Pancreas (tissue), 10 donors: Measurements from ENCODE around the gene BCL2L14. TPM values are rescaled to one million over a fixed set of nuclear protein-coding genes. Genes with fewer than 3 reads are reported as not detected.

Experiments
- ATAC-seq, 4 donors: fragments of 200-7000 bp; cut with Tn5 transposase; one replicate each; pipeline versions ENCODE4 v1.8.0 to v1.9.1; 2020; ENCODE audit warnings: mild to moderate bottlenecking in 4 of 4, moderate library complexity in 4 of 4
- DNase-seq, 6 donors: peaks; one replicate each; pipeline ENCODE4 v3.0.0-alpha.2; 2020
- FAIRE-seq: peaks from 2 replicates; lab custom pipeline; 2012; peaks lifted over from hg19 to GRCh38; lab: Jason Lieb, UNC
- H3K27ac ChIP-seq, 4 donors: fragments of 200-600 bp; sonication (generic); 1 replicate in 3 of 4; 2 replicates in 1 of 4; pipeline versions ENCODE4 v1.5.0 to v1.8.0; 2020
- H3K27me3 ChIP-seq, 4 donors: fragments of 200-600 bp; one replicate each; pipeline ENCODE4 v1.8.0; 2021
- H3K36me3 ChIP-seq, 3 donors: fragments of 200-600 bp; sonication (generic) in 1 of 3; one replicate each; pipeline versions ENCODE4 v1.5.0 to v1.8.0; 2020 to 2021
- H3K4me1 ChIP-seq, 3 donors: fragments of 200-600 bp; one replicate each; pipeline ENCODE4 v1.8.0; 2021
- H3K4me3 ChIP-seq, 4 donors: fragments of 200-600 bp; sonication (generic) in 2 of 4; one replicate each; pipeline versions ENCODE4 v1.5.0 to v1.8.0; 2020 to 2021
- H3K9me3 ChIP-seq, 4 donors: fragments of 200-600 bp; one replicate each; pipeline ENCODE4 v1.8.0; 2021
- WGBS, 2 donors: extraction: QIAGEN DNeasy Blood & Tissue Kit; methylation state at CpG; one replicate each; pipeline ENCODE4 v1.1.7; 2013; 5-methylcytosine and 5-hydroxymethylcytosine counted together
- intact Hi-C, 3 donors: fragments of 100-400 bp; cut with DNase I; formaldehyde crosslinking; loops; one replicate each; pipeline versions ENCODE4 v1.11.1 to v1.14.2; 2022
- polyA plus RNA-seq, 2 donors: library from polyadenylated mRNA; stranded (reverse); fragments of 200-250 nt; gene quantifications; one replicate each; pipeline ENCODE4 v1.2.3, GENCODE V29; 2013
- total RNA-seq, 6 donors: library from RNA; stranded (reverse); fragmentation: NEBNext Ultra II Directional in 4 of 6; extraction: Animal tissue kit (Norgen Biotek cat#: 25700) in 4 of 6; gene quantifications; one replicate each; pipeline versions ENCODE4 v1.2.1 to v1.2.4, GENCODE V29; 2021 to 2023
- TF ChIP-seq, protein P1 (sequence below), 4 donors: fragments of 200-600 bp; sonication (generic) in 3 of 4; IDR thresholded peaks; one replicate each; pipeline versions ENCODE4 v1.5.0 to v1.8.0; 2021; ENCODE audit warnings: antibody characterized with exemption in 4 of 4
- donor health status: healthy with polysubstance abuse.
- donor health status: DM: no; HTN: no; CAD: no; lungs with moderate emphysema.
- donor health status: DM: no; HTN: no; CAD: no.
- donor health status: control.
- donor health status: control.
- donor health status: Bipolar disorder and iron deficiency.
- donor health status: DM: yes; HTN: yes; CAD: no.
- donor health status: DM: no; HTN: no; CAD: no.
- donor health status: DM: no; HTN: no; CAD: no.
- donor health status: DM: yes; HTN: yes; CAD: no.

The BCL2L14 gene
- total and polyA plus RNA-seq, 8 donors: 2.0 to 5.4 (median 4.1) TPM

DNA sequence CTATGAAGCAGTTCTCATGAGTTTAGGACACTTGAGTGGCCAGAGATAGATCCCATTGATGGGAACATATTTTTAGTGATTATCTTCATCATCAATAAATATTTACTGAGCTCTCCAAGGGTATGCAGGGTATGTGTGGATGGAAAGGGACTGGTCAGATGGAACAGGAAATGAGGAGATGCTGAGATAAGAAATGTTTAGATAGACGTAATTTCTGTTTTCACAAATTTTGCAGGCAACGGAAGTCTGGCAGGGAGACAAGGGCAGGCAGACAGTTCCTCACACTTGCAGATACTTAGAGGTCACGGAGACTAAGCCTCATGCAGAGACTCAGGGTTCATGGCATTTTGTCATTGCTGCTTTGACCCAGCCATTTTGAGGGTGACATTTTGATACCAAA is 24.3 kb downstream of the BCL2L14 start:
- Histone ChIP-seq H3K4me1 (no peaks in the 10 kb centered on the region), H3K9me3 (no peaks in the 10 kb centered on the region), H3K4me3 (no peak overlapping the region), H3K27me3 (no peaks in the 10 kb centered on the region), H3K27ac (no peak overlapping the region), H3K36me3 (no peaks in the 10 kb centered on the region)
- ATAC-seq: no peak
- 69% methylated on average over 3 of the region's 3 CpGs for WGBS, 2 donors
- TF ChIP-seq, protein P1, sequence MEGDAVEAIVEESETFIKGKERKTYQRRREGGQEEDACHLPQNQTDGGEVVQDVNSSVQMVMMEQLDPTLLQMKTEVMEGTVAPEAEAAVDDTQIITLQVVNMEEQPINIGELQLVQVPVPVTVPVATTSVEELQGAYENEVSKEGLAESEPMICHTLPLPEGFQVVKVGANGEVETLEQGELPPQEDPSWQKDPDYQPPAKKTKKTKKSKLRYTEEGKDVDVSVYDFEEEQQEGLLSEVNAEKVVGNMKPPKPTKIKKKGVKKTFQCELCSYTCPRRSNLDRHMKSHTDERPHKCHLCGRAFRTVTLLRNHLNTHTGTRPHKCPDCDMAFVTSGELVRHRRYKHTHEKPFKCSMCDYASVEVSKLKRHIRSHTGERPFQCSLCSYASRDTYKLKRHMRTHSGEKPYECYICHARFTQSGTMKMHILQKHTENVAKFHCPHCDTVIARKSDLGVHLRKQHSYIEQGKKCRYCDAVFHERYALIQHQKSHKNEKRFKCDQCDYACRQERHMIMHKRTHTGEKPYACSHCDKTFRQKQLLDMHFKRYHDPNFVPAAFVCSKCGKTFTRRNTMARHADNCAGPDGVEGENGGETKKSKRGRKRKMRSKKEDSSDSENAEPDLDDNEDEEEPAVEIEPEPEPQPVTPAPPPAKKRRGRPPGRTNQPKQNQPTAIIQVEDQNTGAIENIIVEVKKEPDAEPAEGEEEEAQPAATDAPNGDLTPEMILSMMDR (IDR thresholded peaks at IDR 0.05): no peak
- FAIRE-seq: no peak
- no peak for DNase-seq
- intact Hi-C loops: no loop called here

DNA sequence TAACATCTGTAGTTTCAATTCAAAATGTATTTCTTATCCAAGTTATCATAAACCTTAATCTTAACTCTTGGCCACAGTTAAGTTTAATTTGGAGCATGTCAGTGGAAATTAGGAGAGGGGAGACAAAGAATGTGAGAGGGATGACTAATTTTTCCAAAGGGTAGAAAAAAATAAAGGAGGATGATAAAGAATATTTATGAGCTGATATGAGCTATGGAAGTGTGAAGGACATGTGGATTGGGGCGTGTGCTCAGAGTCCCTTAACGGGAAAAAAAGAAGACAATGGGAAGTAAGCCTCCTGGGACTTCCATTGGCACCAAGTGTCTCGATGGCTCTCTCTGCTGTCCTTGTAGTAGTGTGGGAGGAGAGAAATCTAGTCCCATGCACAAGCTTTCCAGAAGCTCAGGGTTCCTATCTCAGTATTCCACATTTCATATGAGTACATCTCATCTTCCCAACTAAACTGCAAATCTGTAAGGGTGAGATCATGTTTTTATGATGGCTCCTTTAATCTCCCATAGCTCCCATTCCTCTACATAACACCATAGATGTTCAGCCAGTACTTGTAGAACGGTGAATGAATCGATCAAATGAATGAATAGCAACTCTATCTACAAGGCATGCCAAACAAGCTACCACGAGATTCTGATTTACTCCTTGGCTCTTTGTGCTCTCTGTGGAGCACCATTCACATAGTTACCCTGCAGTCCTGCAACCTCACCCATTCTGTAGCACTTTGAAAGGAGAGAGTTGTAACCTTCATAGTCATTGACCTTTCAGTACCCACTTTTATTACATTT is 27.4 kb downstream of the BCL2L14 start:
- H3K9me3 ChIP-seq: no peaks in the 10 kb centered on the region
- H3K4me3 ChIP-seq: no peak overlapping the region
- WGBS, 2 donors: 78 to 86% methylated on average over 6 of the region's 6 CpGs
- FAIRE-seq (no peak), DNase-seq (no peak), ATAC-seq (no peak)
- TF ChIP-seq, protein P1 (IDR thresholded peaks at IDR 0.05): no peak
- no peak overlapping the region for H3K27ac ChIP-seq
- no peaks in the 10 kb centered on the region for H3K27me3 ChIP-seq
- H3K36me3 ChIP-seq: no peaks in the 10 kb centered on the region
- H3K4me1 ChIP-seq: no peaks in the 10 kb centered on the region
- intact Hi-C loops: no loop called here

DNA sequence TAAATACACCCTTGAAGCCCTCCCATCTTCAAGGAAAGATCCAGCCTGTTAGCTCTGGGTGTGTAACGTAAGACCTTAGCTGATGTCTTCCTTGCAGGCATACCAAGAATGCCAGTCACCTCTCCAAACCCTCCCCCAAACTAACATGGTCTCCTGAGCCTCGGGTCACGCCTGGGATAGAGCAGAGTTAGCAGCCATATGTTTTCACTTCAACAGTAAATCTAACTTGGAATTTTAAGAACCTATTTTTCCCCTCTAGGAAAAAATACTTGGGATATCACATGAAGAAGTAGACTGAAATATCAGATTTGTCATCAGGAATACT is 27.9 kb downstream of the BCL2L14 start:
- FAIRE-seq: no peak
- no peak overlapping the region for H3K27ac ChIP-seq
- 93 to 96% methylated on average over 3 of the region's 3 CpGs for WGBS, 2 donors
- H3K36me3 ChIP-seq: no peaks in the 10 kb centered on the region
- no peaks in the 10 kb centered on the region for H3K27me3 ChIP-seq
- intact Hi-C loops: no loop called here
- H3K4me1 ChIP-seq: no peaks in the 10 kb centered on the region
- DNase-seq: no peak
- no peak for ATAC-seq
- H3K9me3 ChIP-seq: no peaks in the 10 kb centered on the region
- TF ChIP-seq, protein P1 (IDR thresholded peaks at IDR 0.05): no peak
- H3K4me3 ChIP-seq: no peak overlapping the region

DNA sequence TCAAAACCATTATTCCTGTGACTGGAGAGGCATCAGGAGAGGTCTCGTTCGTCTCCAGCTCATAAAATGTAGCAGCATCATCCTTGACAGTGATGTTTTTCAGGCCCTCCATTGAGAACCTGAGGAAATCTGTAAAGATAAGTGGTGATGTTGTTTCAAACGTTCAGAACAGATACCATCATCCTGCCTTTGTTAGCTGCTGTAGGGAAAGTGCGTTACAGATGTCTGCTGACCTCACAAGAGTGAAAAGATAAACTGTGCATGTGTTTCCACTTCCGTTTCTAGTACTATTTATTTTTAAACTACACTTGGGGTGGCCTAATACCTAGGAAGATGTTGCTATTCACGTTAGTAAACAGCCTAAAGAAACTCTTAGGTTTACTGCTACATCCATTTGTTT is 28.4 kb downstream of the BCL2L14 start:
- no peaks in the 10 kb centered on the region for H3K36me3 ChIP-seq
- no peak overlapping the region for H3K27ac ChIP-seq
- H3K4me3 ChIP-seq: no peak overlapping the region
- H3K27me3 ChIP-seq: no peaks in the 10 kb centered on the region
- H3K9me3 ChIP-seq: no peaks in the 10 kb centered on the region
- WGBS, 2 donors: 77 to 79% methylated on average over 6 of the region's 6 CpGs
- ATAC-seq (no peak), FAIRE-seq (no peak), DNase-seq (no peak)
- H3K4me1 ChIP-seq: no peaks in the 10 kb centered on the region
- intact Hi-C loops: no loop called here
- TF ChIP-seq, protein P1 (IDR thresholded peaks at IDR 0.05): no peak

DNA sequence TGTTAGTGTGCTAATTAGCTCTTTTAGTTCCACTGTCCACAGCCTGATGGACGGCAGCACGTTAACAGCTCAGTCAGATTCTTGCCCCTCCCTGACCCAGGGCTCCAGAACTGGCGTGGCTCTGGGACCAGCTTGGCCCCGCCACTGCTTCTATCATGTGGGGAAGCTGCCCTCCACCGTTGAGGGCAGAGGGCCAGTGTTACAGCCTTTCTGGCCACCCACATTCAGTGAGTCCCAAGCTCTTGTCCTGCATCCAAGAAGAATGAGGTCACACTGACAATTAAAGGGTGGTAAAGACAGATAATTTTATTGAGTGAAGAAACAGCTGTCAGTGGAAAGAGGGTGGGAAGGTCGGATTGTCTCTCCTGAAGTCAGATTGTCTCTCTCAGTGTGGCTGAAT is 36.9 kb downstream of the BCL2L14 start:
- no peaks in the 10 kb centered on the region for H3K4me1 ChIP-seq
- H3K27ac ChIP-seq: no peak overlapping the region
- no peak for ATAC-seq
- no peaks in the 10 kb centered on the region for H3K27me3 ChIP-seq
- H3K36me3 ChIP-seq: no peaks in the 10 kb centered on the region
- no peak for DNase-seq
- TF ChIP-seq, protein P1 (IDR thresholded peaks at IDR 0.05): no peak
- 91 to 92% methylated on average over 5 to 6 of the region's 6 CpGs for WGBS, 2 donors
- no peak for FAIRE-seq
- no peak overlapping the region for H3K4me3 ChIP-seq
- H3K9me3 ChIP-seq: no peaks in the 10 kb centered on the region
- intact Hi-C loops: no loop called here
